CD4-positive, alpha-beta T cell treated with Interleukin-17A for 4 hours (primary cell): Measurements from ENCODE around the gene DEFB115.
"Not testable (repeated sequence)": the region's sequence is repeated elsewhere in the genome, so short reads cannot be mapped to it uniquely, and the experiment has no call there.

Source experiments
- DNase-seq: peaks from one replicate; pipeline ENCODE4 v3.0.0-alpha.2; 2020; ENCODE audit warnings: mixed read lengths

The DEFB115 gene

DNA sequence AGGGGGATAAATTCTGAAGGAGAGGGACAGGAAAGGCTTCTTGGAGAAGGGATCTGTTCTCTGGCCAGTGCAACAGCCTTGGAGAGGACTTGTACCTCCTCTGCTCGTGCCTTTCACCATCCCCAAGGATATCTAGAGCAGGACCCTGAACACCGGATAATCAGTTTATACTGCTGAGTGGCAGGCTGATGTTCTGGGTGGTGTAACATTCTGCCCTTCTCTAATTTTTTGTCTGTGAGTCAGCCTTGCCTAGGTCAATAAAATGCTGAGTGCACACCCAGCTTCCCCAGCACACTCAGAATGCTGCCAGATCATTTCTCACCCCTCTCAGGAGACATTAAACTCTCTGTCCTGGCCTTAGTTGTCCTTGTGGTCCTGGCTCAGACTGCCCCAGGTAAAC, at the start of gene DEFB115:
Gene DEFB115, plus strand, starts transcription at position 301 of the 400 bp plus-strand sequence. Its CDS starts 0 bp downstream, at position 301.
- no peak for DNase-seq

GRCh38 chr20:31236953-31237352, 20.5 kb upstream of the DEFB115 start:
- DNase-seq: no peak

DNA sequence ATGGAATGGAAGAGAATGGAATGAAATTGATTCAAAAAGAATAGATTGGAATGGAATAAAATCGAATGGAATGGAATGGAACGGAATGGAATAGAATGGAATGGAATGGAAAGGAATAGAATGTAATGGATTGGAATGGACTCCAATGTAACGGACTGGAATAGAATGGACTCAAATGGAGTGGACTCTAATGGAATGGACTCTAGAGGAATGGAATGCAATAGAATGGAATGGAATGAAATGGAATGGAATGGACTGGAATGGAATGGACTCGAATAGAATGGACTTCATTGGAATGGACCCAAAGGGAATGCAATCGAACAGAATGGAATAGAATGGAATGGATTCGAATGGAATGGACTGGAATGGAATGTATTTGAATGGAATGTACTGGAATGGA, 19.7 kb upstream of the DEFB115 start:
- DNase-seq: no peak

GRCh38 chr20:31239139-31239538, 18.3 kb upstream of the DEFB115 start:
- no peak for DNase-seq

DNA sequence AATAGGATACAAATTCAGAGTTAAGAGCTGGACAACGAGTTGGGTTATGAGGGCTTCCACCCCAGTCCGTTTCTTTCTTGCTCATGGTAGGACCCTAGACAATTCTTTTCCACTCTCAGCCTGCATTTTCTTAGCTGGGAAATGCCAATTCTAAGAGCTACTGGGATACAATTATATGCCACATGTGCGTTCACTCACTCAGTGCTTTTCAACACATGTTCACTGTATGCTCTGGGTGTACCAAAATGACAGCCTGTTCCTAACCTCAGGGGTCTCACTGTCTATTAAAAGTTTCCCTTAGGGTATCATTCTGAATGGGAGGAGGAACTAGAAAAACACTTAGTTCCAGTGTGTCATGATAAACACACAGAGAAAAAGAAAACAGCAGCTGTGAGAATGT, 505 bp upstream of the DEFB115 start:
- no peak for DNase-seq

- DNase-seq: no peak
Observed at GRCh38 chr20:31260326-31260932, 3.0 kb downstream of the DEFB115 start.

GRCh38 chr20:31274441-31274840, 17.0 kb downstream of the DEFB115 start:
- no peak for DNase-seq

GRCh38 chr20:31278178-31278577, 20.7 kb downstream of the DEFB115 start:
- no peak for DNase-seq

GRCh38 chr20:31284964-31285363, 27.5 kb downstream of the DEFB115 start:
- not testable (repeated sequence) for DNase-seq

- no peak for DNase-seq
Observed at GRCh38 chr20:31308535-31309162, 51.2 kb downstream of the DEFB115 start, which contains the start of gene DEFB116. DEFB116 (minus strand) TSS chr20:31308585; CDS start chr20:31308585, 0 bp downstream.
